Measurements from ENCODE around the gene CDK1.

- TF ChIP-seq, protein P1, sequence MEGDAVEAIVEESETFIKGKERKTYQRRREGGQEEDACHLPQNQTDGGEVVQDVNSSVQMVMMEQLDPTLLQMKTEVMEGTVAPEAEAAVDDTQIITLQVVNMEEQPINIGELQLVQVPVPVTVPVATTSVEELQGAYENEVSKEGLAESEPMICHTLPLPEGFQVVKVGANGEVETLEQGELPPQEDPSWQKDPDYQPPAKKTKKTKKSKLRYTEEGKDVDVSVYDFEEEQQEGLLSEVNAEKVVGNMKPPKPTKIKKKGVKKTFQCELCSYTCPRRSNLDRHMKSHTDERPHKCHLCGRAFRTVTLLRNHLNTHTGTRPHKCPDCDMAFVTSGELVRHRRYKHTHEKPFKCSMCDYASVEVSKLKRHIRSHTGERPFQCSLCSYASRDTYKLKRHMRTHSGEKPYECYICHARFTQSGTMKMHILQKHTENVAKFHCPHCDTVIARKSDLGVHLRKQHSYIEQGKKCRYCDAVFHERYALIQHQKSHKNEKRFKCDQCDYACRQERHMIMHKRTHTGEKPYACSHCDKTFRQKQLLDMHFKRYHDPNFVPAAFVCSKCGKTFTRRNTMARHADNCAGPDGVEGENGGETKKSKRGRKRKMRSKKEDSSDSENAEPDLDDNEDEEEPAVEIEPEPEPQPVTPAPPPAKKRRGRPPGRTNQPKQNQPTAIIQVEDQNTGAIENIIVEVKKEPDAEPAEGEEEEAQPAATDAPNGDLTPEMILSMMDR (IDR thresholded peaks at IDR 0.05) = no peak
- no peak for TF ChIP-seq POLR2A (IDR thresholded peaks at IDR 0.05)
These were observed 16.7 kb downstream of the CDK1 start for GRCh38 chr10:60794953-60795352.

Measured in upper lobe of left lung (tissue), 4 donors.